GM12865 (cell line): Measurements from ENCODE around the gene CAP2.

Experiments used
- DNase-seq: peaks from one replicate; pipeline ENCODE4 v3.0.0; 2010; ENCODE audit warnings: low read depth
- H3K4me3 ChIP-seq: 2 replicates; pipeline ENCODE4 v1.5.1; 2011; ENCODE audit warnings: mild to moderate bottlenecking, low read depth, low read length, control low read depth
- TF ChIP-seq, protein P1 (sequence below): IDR thresholded peaks from 2 replicates; pipeline ENCODE4 v1.5.1; 2011; ENCODE audit warnings: low read length, control low read depth, low read depth, inconsistent platforms; ENCODE audit not compliant: insufficient read depth; ENCODE audit errors: missing control alignments

CAP2 gene

DNA sequence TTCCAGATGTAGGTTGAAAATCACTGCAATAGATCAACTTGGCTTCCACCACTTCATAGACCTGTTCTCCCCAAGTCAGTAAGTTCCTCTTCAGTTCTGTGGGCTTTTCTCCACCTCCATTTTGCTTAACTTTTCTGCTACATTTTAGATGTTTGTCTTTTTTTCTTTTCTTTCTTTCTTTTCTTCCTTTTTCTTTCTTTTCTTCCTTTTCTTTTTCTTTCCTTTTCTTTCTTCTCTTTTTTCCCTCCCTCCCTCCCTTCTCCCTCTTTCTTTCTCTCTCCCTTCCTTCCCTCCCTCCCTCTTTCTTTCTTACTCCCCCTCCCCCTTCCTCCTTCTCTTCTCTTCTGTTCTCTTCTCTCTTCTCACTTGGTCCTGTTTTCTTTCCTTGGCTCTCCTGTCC lies 199.9 kb downstream of the CAP2 start:
- H3K4me3 ChIP-seq = no peak overlapping the region
- no peak for DNase-seq
- TF ChIP-seq, protein P1, sequence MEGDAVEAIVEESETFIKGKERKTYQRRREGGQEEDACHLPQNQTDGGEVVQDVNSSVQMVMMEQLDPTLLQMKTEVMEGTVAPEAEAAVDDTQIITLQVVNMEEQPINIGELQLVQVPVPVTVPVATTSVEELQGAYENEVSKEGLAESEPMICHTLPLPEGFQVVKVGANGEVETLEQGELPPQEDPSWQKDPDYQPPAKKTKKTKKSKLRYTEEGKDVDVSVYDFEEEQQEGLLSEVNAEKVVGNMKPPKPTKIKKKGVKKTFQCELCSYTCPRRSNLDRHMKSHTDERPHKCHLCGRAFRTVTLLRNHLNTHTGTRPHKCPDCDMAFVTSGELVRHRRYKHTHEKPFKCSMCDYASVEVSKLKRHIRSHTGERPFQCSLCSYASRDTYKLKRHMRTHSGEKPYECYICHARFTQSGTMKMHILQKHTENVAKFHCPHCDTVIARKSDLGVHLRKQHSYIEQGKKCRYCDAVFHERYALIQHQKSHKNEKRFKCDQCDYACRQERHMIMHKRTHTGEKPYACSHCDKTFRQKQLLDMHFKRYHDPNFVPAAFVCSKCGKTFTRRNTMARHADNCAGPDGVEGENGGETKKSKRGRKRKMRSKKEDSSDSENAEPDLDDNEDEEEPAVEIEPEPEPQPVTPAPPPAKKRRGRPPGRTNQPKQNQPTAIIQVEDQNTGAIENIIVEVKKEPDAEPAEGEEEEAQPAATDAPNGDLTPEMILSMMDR = no peak

DNA sequence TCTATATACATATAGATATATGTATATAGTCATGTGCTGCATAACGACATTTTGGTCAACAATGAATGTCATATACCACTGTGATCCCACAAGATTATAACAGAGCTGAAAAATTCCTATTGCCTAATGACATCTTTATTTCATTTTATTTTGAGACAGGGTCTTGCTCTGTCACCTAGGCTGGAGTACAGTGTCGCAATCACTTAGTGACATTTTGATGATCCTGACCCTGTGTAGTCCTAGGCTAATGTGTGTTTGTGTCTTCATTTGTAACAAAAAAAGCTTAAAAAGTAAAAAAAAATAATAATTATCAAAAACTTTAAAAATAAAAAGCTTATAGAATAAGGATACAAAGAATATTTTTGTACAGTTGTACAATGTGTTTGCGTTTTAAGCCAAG lies 202.7 kb downstream of the CAP2 start:
- TF ChIP-seq, protein P1 = no peak
- no peak overlapping the region for H3K4me3 ChIP-seq
- no peak for DNase-seq

DNA sequence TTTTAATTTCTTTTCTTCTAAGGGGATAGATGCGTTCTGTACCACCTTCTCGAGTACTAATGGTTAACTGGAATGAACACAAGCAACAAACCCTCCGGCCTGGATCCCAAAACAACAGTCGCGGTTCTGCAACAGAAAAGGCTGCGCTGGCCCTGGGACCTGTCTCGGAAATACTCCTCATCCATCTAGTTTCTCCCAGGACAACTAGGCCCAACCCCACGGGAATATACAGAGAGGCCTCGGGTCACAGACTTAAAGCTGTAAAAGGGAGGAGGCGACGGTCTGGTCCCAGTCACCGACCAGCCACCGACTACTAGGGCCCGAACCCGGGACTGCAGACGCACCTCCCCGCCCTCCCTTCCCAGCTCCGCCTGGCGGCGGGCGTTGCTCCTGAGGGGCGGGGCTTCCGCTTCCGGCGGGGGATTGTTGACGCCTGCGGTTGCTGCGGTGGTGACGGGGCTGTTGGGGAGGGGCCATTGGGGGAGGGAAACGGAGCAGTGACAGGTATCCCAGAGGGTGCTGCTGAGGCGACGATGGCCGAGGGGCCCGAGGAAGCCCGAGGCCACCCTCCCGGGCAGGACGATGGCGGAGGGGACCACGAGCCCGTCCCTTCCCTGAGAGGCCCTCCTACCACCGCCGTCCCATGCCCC lies 206.6 kb downstream of the CAP2 start, which contains the start of gene FAM8A1:
Gene FAM8A1 (plus strand): TSS at position 426 of the 650 bp plus-strand sequence. CDS start 108 bp downstream, at position 534.
- DNase-seq = peak; percentile 96
- TF ChIP-seq, protein P1 = peak; percentile 39
- peak within 1 kb of the TSS; percentile 90 for H3K4me3 ChIP-seq

DNA sequence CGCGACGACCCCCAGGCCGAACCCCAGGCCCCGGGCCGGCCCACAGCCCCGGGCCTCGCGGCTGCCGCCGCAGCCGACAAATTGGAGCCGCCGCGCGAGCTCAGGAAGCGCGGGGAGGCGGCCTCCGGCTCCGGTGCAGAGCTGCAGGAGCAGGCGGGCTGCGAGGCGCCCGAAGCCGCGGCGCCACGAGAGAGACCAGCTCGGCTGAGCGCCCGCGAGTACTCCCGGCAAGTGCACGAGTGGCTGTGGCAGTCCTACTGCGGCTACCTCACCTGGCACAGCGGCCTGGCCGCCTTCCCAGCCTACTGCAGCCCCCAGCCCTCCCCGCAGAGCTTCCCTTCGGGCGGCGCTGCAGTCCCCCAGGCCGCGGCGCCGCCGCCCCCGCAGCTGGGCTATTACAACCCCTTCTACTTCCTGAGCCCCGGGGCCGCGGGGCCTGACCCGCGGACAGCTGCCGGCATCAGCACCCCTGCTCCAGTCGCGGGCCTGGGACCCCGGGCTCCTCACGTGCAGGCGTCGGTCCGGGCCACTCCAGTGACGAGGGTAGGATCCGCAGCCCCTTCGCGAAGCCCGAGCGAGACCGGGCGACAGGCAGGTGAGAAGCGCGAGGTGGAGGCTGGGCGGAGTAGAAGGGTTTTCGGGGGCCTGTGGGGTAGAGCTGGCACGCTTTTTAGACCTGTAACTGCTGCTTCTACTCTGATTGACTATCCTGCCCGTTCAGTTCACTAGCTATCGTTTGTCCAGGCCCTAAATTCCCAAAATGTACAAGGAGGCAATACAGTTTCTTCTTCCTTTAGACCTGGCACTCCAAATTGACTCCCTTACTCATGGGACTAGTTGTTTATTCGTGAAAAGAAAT lies 207.4 kb downstream of the CAP2 start:
- DNase-seq = peak; percentile 67

DNA sequence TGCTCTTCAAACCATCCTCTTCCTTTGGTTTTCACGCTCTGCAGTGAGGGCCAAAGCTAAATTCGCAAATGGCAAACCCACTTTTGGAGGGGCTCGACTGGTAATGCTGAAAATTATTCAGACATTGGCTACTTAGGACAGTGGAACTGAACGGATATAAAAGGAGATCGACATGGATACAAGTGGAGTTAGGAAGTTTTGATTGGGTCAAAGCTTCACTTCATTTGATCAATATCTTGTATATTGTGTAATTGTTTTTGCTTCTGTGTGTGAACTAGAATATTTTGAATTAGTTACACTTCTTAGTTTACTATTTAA lies 207.9 kb downstream of the CAP2 start:
- no peak for DNase-seq
- TF ChIP-seq, protein P1 = no peak
- H3K4me3 ChIP-seq = peak overlapping the region; percentile 90

More for the DNA sequence above, 207.4 kb downstream of the CAP2 start:
- peak overlapping the region; percentile 90 for H3K4me3 ChIP-seq
- TF ChIP-seq, protein P1 = no peak

DNA sequence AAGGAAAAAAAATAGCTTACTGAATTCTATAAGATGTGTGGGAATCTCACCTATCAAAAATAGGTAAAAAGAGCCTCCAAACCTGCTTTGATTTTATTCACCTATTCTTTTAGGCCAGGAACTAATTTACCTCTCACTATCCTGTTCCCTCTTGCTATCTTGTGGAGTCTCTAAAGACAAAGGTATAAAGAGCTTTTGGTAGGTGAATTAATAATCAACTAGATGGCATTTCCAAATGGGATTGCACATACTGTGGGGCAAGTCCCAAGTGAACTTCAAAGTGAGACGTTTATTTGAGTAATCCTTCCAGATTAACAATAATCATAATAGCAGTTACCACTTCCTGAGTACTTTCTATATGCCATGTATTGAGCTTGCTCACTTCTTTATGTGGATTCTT lies 209.5 kb downstream of the CAP2 start:
- TF ChIP-seq, protein P1 = no peak
- no peak overlapping the region for H3K4me3 ChIP-seq
- DNase-seq = no peak
